GM20431 (cell line): ENCODE data around the gene PRIM1.

ENCODE experiments used
- in situ Hi-C: fragments of 300-500 bp; cut with MseI, MboI; formaldehyde crosslinking; loops from one replicate; pipeline ENCODE4 v1.15.0; 2020; ENCODE audit warnings: low sequenced_read_pairs; ENCODE audit not compliant: unreplicated experiment

Gene PRIM1

GRCh38 chr12:56684745-56685359 lies 67.3 kb downstream of the PRIM1 start:
- in situ Hi-C loops = no loop called here

- in situ Hi-C loops = no loop called here
Observed at GRCh38 chr12:56682323-56682722, 69.8 kb downstream of the PRIM1 start.
